GM18951 (cell line): Measurements from ENCODE around the gene OIP5.
"Not testable (repeated sequence)": the region's sequence is repeated elsewhere in the genome, so short reads cannot be mapped to it uniquely, and the experiment has no call there.

Source experiments
- POLR2A ChIP-seq: IDR thresholded peaks from 4 replicates; pipeline ENCODE4 v1.6.1; 2011; ENCODE audit warnings: mild to moderate bottlenecking; ENCODE audit not compliant: insufficient read length, insufficient read depth; ENCODE audit errors: extremely low read depth
- in situ Hi-C: fragments of 300-500 bp; cut with MboI; formaldehyde crosslinking; loops from one replicate; pipeline ENCODE4 v1.12.0; 2022; ENCODE audit warnings: low sequenced_read_pairs, mixed read lengths, inconsistent platforms; ENCODE audit not compliant: unreplicated experiment

OIP5 gene

DNA sequence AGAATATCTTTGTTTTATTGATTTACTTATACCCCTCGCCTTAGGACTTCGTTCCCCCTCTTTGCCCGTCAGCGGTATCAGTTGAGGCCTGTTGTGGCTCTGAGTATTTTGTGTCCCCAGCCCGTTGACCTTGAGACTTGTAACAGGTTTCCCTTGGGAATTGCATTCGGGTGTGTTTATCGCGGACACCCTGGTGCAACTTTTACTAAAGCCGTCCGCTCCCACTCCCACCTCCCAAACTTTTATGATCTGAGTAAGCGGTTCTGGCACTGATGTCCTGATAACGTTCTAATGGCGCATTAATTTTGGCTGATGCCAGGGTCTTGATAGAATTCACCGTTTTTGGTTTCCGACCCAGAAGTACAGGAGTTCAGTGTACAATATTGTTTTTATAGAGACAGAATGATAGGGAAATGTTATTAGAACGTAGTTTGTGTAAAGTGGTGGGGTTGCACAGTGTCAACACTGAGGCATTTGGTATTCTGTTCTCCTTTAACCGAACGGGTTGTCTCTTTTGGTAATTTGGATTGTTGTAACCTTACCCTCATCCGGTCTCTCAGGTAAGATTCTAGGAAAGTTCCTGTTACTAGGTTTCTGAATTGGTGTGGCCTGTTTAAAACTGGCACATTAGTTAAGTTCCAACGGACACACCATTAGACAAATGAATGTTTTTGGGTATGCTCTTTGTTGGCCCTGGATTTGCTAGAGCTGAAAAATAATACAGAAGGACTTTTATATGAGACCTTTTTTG lies 47.8 kb downstream of the OIP5 start:
- no peak for TF ChIP-seq POLR2A
- in situ Hi-C loops = no loop called here

DNA sequence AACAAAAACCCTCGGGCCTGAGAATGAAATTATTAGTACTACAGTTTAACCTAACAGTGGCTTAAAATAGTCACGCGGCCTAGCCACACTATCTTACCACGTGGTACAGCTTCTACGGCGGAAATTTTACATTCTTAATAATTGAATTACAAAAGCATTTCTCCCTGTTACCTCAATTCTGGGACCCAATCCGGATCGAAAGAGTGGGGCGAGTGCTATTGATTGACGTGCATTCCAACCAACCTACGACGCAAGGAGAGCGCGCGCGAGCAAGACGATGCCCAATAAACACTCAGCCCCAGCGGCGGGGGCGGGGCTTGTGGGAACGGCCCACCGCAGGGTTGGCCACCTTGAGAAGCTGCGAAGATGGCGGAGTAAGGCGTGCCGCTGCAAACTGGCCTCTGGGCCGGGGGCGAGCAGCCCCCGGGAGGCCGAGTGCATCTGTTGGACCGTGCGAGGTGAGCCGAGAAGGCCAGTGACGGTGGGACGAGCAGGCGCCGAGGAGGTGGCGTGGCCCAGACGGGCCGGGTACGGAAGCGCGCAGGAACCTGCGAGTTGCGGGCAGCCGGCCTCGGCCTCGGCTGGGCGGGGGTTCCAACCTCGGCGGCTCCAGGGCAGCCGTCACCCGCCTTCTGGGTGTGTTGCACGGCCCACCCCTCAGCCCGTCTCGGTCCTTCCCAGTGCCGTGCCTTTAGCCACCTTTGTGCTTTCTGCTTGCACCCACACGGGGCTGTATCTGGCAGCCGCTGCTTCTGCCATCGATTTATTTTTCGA lies 48.6 kb downstream of the OIP5 start:
- TF ChIP-seq POLR2A = peak; percentile 94
- in situ Hi-C loops = no loop called here

DNA sequence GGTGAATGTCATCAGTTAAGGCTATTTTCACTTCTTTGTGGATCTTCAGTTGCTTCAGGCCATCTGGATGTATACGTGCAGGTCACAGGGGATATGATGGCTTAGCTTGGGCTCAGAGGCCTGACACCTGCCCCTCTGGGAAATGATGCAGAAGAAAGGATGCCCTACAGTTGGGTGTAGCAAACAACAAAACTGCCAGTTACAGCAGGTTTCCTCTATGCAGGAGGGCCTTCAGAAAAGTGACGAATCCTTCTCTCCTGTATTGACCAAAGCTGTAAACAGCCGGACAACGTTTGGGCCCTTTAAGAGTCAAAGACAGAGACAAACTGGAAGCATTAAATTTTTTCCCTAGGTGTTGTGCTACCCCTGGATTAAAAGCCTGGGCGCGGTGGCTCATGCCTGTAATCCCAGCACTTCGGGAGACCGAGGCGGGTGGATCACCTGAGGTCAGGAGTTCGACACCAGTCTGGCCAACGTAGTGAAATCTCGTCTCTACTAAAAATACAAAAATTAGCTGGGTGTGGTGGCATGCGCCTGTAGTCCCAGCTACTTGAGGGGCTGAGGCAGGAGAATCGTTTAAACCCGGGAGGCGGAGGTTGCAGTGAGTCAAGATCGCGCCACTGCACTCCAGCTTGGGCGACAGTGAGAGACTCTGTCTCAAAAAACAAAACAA lies 49.3 kb downstream of the OIP5 start:
- in situ Hi-C loops = not testable (repeated sequence)

DNA sequence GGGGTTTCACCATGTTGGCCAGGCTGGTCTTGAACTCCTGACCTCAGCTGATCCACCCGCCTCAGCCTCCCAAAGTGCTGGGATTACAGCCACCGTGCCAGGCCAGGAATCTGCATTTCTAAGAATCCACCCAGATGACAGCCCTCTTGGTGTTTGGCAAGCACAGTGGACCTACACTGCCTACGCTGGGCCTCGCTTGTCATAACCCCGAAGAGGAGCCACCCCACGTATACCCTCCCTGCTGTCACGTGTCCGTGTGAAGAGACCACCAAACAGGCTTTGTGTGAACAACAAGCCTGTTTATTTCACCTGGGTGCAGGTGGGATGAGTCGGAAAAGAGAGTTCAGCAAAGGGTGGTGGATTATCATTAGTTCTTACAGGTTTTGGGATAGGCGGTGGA lies 50.0 kb downstream of the OIP5 start:
- in situ Hi-C loops = not testable (repeated sequence)

GRCh38 chr15:41281236-41281635 lies 51.2 kb downstream of the OIP5 start:
- in situ Hi-C loops = no loop called here
- TF ChIP-seq POLR2A = no peak

DNA sequence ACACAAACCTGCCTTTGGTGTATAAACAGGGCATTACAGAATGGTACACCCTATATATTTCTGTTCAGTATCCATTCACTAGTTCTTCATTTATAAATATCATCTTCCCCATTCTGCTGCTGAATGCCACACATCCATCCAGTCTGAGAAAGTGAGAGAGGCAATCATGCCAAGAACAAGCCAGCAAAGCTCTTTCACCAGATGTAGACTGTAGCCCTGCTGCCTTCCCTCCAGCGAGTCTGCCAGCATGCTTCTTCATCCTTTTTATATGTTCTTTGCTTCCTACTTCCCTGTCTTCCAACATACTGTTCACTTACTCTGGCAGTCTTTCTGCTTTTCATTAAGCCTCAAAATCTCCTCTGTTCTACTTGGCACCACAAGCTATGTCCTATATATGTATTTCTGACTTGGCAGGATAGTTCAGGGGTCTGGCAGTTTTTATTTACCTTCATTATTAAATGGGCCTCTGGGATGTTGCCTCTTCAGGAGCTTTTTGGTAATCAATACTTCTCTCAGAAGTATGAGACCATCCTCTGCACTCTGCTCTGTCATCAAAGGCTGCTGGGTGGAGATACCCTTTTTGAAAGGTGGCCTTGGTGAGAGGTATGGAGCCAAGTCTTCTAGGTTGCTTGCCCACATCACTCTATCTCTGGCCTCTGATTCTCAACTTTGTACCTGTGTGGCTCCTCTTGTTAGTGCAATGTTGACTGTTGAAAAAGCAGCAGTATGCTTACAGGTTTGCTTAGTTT lies 52.7 kb downstream of the OIP5 start:
- in situ Hi-C loops = no loop called here
- no peak for TF ChIP-seq POLR2A

DNA sequence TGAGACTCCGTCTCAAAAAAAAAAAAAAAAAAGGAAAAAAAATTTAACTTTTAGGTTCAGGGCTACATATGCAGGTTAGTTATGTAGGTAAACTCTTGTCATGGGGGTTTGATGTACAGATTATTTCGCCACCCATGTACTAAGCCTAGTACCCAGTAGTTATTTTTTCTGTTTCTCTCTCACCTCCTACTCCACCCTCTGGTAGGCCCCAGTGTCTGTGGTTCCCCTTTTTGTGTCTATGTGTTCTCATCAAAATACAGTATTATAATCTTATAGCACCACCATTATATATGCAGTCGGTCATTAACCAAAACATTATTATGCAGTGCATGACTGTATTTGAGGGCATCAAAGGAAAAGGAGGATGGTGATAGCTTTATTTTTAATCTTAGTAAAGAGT lies 54.1 kb downstream of the OIP5 start:
- in situ Hi-C loops = no loop called here

DNA sequence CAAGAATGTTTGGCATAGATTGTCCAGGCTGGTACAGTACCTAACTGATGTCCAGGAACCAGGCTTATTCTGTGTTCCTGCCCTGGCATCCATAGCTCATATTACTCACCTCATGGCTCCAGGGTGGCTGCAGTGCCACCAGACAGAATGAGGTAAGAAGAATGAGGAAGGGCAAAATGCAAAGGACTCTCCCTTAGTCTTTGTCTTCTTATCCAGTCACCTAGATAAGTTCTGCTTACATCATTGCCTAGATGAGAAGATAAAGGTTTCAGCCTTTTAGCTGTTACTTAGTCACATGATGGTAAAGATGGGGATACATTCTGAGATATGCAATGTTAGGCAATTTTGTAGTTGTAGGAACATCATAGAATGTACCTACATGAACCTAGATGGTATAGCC lies 55.6 kb downstream of the OIP5 start:
- in situ Hi-C loops = no loop called here
- no peak for TF ChIP-seq POLR2A

More for the DNA sequence above, 54.1 kb downstream of the OIP5 start:
- TF ChIP-seq POLR2A = no peak

DNA sequence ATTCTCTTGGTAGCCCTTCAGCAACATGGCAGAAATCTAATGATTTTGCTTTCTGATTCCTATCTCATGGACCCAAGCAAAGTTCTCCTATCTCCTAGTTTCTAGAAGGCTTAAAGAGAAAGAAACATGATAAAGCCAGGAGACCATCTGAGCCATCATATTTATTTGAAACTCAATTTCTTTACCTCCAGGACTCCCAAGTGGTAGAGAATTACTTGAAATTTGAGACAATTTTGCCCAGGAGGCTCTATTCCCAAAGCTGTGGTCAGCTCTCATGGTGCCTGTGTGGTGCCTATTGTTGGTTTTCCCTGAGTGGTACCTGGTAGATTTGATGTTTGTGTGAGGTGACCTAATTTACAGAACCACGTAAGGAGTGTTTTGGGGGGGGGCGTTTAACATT lies 62.5 kb downstream of the OIP5 start:
- TF ChIP-seq POLR2A = no peak
- in situ Hi-C loops = no loop called here

DNA sequence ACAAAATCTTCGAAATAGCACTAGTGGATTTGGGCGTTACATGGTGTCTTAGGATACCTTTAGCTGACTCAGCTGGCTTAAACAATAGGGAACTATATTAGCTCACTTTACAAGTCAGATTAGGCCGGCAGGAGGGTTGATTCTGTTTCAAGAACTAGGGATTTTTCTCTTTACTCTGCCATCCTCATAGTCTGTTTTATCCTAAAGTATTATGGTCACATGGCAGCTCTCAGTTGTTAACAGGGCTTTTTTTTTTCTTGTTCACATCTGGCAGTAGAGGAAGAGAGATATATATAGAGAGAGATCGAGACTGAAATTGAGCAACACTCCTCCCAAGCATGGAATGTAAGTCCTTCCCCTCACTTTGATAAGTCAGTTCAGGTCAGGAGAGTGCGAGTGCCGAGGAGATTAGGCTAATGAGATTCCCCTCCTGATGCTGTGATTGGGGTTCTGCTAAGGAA lies 68.5 kb downstream of the OIP5 start:
- in situ Hi-C loops = no loop called here
- TF ChIP-seq POLR2A = no peak

DNA sequence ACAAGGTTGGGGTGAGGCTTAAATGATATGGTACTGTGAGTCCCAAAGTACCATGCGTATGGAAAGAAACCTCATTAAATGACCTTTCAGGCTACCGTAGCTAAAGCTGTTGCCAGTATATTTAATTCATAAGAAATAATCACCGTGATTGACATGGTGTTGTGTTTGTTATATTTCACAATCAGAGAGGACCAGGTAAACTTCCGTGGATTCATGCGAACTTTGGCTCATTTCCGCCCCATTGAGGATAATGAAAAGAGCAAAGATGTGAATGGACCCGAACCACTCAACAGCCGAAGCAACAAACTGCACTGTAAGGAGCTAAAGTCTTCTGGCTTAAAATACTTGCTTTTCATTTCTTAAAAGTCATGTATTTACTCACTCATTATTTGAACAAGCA lies 69.8 kb downstream of the OIP5 start:
- in situ Hi-C loops = no loop called here
- no peak for TF ChIP-seq POLR2A

DNA sequence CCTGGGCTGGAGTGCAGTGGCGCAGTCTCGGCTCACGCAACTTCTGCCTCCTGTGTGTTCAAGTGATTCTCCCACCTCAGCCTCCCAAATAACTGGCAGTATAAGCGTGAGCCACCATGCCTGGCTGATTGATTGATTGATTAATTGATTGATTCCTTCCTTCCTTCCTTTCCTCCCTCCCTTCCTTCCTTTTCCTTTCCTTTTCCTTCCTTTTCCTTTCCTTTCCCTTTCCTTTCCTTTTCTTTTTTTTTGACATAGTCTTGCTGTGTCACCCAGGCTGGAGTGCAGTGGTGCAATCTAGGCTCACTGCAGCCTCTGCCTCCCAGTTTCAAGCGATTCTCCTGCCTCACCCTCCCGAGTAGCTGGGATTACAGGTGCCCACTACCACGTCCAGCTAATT lies 71.5 kb downstream of the OIP5 start:
- in situ Hi-C loops = not testable (repeated sequence)

- no peak for TF ChIP-seq POLR2A
- in situ Hi-C loops = no loop called here
Measured at GRCh38 chr15:41259546-41260189, 72.7 kb downstream of the OIP5 start.
